Esophagus muscularis mucosa (tissue), 3 donors: ENCODE data around the gene CCNB1IP1.

Experiments
- POLR2A ChIP-seq: fragments of 450-650 bp; IDR thresholded peaks from one replicate; pipeline ENCODE4 v1.6.1; 2017; ENCODE audit warnings: antibody characterized with exemption, moderate library complexity, mild to moderate bottlenecking, low read depth
- POLR2AphosphoS5 ChIP-seq, 2 donors: sonication (generic); formaldehyde crosslinking; IDR thresholded peaks; one replicate each; pipeline ENCODE4 v1.6.1; 2017; ENCODE audit warnings: antibody characterized with exemption in 2 of 2
- TF ChIP-seq, protein P1 (sequence below), 3 experiments: fragments of 200-600 bp in 2 of 3; fragments of 450-650 bp in 1 of 3; sonication (generic) in 2 of 3; IDR thresholded peaks; one replicate each; pipeline ENCODE4 v1.5.1; 2017 to 2019; ENCODE audit warnings: antibody characterized with exemption in 3 of 3, mild to moderate bottlenecking in 2 of 3, moderate library complexity in 1 of 3

DNA sequence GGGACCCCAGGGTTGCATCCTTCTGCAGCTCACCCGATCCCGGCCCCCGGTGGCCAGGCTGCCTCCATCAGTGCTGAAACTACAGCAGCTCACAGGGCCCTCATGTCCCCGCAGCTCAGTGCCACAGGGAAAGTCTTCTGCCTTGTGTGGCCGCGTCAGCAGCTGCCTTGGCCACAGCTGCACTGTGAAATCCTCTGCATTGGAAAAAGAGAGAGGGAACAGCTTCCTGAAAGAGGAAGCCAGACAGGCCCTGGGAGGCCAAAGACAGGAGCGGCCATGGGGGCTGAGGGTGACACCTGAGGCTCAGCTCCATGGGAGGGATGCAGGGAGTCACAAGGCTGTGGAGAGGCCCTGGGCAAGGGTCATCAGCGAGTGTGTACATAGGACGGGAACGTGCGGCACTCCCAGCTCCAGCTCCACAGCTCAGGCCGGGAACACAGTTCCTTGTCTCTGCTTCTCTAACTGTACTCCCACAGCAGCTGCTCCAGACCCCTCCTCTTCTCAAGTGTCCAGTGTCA, 43.1 kb upstream of the CCNB1IP1 start:
- TF ChIP-seq POLR2A (no peak), POLR2AphosphoS5 (IDR thresholded peaks at IDR 0.05) (no peak)
- TF ChIP-seq, protein P1, sequence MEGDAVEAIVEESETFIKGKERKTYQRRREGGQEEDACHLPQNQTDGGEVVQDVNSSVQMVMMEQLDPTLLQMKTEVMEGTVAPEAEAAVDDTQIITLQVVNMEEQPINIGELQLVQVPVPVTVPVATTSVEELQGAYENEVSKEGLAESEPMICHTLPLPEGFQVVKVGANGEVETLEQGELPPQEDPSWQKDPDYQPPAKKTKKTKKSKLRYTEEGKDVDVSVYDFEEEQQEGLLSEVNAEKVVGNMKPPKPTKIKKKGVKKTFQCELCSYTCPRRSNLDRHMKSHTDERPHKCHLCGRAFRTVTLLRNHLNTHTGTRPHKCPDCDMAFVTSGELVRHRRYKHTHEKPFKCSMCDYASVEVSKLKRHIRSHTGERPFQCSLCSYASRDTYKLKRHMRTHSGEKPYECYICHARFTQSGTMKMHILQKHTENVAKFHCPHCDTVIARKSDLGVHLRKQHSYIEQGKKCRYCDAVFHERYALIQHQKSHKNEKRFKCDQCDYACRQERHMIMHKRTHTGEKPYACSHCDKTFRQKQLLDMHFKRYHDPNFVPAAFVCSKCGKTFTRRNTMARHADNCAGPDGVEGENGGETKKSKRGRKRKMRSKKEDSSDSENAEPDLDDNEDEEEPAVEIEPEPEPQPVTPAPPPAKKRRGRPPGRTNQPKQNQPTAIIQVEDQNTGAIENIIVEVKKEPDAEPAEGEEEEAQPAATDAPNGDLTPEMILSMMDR (IDR thresholded peaks at IDR 0.05): no peak
